RPMI7951 (cell line): Measurements from ENCODE around the gene LGALS9. TPM values are rescaled to one million over a fixed set of nuclear protein-coding genes. Genes with fewer than 3 reads are reported as not detected.
"Not testable (repeated sequence)": the region's sequence is repeated elsewhere in the genome, so short reads cannot be mapped to it uniquely, and the experiment has no call there.

ENCODE experiments used
- DNase-seq: peaks from one replicate; pipeline ENCODE4 v3.0.0-alpha.2; 2012; ENCODE audit warnings: low read depth
- total RNA-seq: library from RNA; depleted of rRNA; stranded (reverse); fragments of >200 nt; shearing (Covaris generic); gene quantifications from 2 replicates; pipeline ENCODE4 v1.2.3, GENCODE V29; 2014

The LGALS9 gene
- total RNA-seq, 1 experiment from 2014 or later: 7.1 TPM

DNA sequence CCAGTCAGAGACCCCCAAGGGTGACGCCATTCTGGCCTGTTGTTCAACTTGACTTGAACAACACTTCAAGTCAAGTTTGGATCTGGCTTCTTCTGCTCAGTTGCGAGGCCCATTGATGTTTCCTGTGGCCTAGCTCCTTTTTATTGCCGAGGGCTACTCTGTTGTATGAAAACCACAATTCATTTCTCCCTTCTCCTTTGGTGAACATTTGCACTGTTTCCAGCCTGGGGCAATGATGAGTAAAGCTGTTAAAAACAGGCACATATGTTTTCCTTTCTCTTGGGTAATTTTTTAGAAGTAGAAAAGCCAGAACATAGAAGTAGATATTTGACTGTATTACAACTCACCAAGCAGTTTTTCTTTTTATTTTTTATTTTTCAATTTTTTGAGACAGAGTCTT lies 1.7 kb upstream of the LGALS9 start:
- peak; percentile 92 for DNase-seq

DNA sequence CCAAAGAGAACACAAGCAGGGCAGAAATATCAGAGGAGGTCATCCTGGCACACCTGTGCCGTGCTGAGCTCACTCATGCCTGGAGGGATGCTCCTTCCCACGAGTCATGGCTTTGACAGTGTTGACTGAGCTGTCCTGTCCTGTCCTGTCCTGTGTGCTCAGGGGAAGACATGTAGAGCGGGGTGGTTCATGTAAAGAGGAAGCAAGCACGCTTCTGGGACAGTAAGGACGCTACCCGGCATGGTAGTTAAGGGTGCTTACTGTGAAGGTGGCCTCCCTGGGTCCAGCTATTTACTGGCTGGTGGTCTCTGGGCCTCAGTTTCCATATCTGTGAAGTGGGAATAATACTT lies 398 bp downstream of the LGALS9 start:
- no peak for DNase-seq

DNA sequence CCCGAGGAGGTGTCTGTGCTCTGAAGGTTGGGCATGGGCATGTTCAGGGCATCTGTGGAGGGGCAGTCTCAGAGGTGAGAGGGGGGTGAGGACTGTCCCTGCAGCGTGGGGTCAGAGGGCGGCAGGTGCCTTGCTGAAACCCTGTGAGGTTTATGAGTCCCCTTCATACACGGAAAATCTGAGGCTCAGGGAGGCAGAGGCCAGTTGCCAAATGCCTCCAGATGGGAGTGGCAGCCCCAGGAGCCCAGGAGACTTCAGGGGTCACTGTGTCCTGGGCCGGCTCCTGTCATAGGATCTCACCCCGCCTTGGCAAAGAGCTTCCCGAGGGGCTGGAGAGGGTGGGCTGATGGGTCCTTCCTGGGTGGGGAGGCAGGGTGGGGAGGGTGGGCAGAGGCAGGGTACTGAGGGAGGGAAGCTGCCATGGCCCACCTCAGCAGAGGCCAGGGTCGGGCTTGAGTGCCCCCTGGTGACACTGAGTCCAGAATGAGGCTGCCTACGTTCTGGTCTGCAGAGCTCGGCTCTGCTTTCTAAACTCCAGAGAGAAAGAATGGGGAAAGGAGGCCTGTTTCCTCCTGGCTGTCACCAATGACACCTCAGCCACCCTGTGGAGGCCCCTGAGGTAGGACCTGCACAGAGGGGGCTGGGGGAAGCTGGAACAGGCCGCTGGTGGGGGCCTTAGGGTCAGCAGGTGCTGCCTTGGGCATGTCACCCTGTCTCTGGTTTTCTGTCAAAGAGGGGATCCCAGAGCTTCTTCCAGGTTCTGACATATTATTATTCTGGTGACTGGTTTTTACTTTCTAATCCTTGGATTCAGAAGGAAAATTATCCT lies 1.1 kb downstream of the LGALS9 start:
- DNase-seq: no peak

DNA sequence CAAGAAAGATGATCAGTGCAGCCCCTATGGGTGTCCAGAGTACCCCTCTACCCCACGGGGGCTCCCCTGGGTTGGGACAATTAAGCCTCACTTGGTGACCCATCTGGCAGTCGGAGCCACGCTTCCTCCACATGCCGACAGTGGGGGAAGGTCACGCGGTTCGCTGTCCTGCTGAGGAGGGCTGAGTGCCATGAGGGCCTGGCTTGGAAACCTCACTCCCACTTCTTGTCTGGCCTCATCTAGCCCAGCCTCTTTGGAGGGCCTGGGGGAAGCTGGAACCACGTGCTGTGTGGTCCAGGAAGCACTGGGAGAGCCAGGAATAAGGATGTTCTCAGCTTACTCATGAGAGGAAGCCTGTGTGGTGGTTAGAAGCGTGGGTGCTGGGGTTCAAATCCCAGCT lies 1.8 kb downstream of the LGALS9 start:
- peak; percentile 83 for DNase-seq

DNA sequence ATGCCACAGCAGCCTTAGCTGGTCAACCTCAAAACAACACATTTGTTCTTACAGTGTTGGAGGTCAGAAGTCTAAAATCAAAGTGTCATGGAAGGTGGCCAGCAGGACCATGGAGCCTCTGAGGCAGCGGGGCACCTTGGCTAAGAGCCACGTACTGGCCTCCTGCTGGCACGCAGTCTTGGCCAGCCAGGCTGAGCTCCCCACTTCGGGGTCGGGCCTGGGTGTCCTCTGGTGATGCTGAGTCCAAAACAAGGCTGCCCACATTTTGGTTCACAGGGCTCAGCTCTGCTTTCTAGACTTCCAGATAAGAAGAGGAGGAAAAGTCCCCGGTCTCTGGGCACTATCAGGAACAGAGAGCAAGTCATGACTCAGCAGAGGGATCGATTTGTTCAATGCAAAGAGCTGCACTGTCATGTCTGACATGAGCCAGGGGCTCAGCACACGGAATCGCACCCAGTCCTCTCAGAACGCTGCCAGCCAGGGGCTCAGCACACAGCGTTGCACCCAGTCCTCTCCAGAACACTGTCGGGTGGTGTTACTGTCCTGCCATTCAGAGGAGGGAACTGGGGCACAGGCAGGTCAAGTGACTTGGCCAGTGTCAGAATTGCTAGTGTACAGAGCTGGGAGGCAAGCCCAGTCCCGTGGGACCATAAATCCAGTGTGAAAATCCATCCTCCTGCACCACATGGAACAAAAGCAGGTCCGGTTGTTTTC lies 2.5 kb downstream of the LGALS9 start:
- no peak for DNase-seq

DNA sequence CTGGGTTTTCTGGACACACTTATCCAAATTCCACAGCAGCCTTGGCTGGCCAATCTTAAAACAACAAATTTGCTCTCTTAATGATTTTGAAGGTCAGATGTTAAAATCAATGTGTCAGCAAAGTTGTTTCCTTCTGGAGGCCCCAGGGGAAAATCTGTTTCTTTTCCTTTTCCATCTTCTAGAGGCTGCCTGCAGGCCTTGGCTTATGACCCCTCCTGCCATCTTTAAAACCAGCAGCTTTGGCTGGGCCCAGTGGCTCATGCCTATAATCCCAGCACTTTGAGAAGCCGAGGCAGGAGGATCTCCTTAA lies 3.0 kb downstream of the LGALS9 start:
- peak; percentile 15 for DNase-seq

DNA sequence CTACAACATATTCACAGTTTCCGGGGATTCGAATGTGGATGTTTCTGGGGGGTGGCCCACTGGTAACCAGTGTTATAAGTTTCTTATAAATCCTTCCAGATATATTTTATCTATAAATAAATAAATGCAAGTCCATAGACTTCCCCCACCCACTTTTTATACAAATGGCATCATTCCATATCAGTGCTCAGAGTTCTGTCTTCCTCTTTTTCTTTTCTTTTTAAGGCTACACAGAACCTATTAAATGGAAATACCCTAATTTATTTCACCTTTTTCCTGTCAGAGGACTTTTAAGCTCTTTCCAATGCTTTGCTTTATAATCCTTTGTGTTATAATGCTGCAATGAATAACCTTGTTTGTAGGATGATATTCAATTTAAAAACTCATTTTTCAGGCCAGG lies 3.8 kb downstream of the LGALS9 start:
- DNase-seq: no peak

DNA sequence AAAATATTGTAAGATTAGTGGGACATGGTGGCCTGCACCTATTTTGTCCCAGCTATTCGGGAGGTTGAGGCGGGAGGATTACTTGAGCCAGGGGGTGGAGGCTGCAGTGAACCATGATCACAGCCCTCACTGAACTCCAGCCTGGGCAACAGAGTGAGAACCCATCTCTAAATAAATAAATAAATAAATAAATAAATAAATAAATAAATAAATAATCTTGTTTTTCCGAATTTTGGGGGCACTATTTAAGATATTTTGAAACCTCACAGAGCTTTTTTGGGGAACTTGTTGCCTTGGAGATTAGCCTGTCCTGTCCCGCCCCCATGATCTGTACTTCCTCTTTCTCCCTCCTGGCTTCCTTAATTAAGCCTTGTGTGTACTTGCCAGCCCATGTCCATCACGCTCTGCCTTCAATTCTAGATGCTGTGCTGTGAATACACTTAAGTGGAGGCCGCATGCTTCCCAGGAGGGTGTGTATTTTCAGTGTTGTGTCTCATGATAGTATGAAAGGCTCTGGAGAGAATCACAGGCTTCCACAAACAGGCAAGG lies 4.4 kb downstream of the LGALS9 start:
- DNase-seq: no peak

DNA sequence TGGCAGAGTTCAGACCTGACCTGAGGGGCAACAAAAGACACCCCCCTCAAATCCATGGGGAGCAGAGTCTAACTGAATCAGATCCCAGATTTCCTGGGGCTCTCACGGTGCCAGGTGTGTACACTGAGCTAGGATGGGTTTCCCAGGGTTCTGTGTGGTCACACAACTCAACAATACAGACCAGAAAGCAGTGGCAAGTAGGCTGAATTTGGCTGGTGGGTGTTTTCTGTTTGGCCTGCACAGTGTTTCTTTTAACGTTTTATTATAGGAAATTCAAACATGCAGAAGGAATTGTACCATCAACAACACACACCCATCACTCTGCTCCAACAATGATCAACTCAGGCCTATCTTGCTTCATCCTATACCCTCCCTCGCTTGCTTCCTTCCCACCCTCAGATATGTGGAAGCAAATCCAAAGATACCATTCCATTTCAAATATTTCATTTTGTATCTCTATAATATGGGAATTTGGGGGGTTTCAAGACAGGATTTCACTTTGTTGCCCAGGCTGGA lies 5.1 kb downstream of the LGALS9 start:
- not testable (repeated sequence) for DNase-seq

DNA sequence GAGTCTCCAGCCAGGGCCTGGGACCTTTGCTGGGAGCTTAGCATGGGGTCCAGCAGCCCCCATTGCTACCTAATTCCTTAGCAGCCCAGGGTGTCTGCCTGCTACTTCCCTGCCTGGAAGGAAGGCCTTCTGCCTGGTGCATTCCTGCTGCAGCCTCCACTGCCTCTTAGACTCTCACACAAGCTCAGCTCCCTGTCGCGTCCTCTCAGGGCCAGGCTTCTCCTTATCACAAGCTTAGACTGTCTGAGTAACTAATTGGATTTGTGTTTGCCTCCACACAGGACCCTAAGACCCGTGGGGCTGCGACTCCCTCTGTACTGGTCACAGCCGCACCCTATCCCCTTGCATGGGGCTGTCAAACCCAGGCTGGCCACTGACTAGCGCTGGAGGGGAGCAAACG lies 6.8 kb downstream of the LGALS9 start:
- not testable (repeated sequence) for DNase-seq

DNA sequence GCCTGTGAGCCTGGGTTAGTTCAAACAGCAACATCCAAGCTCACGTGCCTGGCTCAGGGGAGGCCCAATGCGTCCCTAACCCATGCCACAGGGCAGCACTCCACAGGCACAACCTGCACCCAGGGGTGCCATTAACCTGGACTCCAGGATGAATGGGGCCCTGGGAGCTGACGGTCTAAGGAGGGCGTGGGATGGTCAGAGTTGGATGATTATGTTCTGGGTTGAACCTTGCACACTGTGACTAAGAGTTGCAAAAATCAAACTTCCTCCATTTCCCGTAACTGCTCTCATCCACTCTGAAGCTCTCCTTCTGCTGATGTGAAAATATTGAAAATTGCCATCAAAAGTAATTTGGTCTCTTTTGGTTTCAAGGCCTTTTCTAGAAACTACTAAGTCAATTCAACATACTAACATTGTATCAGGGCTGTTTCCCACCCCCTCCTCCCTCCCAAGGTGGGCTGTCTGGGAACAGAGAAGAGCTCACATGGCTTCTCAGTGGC lies 7.5 kb downstream of the LGALS9 start:
- not testable (repeated sequence) for DNase-seq

DNA sequence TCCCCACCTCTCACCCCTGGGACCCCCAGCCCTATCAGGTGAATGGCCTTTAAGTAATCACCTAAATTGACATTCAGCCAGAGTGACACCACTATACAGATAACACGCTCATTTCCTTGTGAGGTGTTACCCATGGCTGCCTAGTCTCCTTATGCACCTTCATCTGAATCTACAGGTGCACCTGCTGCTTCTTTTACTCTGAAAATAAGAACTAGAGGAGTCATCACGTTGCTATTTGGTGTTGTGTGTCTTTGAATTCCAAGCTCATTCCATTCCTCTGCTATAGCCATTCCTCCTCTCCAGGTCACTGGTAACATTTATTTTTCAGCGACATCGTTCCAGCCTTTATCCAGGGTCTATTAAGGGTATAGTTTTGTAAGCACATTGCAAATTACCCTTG lies 9.8 kb downstream of the LGALS9 start:
- DNase-seq: no peak

DNA sequence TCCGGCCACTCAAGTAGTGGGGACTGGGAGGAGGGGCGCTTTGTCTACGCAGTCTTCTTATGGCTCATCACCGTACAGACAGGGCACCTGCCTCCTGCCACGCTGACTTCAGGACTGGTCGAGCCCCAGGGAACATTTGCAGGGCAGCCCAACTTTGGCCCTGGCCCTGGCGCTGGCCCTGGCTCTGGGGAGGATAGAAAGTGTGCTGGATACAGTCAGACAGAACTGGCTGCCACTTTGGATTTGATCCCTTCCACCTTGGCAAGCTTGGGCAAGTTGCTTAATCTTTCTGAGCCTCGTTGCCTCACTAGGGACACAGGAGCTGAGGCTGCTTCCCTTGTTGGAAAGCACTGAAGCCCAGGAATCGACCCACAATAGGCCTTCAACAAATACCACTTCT lies 13.6 kb downstream of the LGALS9 start:
- no peak for DNase-seq

DNA sequence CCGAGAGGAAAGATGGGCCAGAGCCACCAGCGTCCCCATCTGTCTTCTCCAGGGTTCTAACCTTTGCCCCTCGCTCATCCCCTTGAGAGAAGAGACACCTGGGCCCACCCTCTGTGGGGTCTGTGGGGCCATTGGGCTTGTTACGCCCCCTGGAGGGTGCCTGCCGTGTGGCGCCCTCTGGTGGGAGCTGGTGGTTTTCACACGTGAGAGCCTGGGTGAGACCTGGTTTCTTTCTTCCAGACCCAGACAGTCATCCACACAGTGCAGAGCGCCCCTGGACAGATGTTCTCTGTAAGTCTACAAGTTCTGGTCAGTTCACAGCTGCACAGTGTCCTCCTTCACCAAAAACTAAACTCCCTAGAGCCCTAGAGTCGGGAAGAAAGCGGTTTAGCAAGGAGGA lies 14.6 kb downstream of the LGALS9 start:
- DNase-seq: not testable (repeated sequence)

DNA sequence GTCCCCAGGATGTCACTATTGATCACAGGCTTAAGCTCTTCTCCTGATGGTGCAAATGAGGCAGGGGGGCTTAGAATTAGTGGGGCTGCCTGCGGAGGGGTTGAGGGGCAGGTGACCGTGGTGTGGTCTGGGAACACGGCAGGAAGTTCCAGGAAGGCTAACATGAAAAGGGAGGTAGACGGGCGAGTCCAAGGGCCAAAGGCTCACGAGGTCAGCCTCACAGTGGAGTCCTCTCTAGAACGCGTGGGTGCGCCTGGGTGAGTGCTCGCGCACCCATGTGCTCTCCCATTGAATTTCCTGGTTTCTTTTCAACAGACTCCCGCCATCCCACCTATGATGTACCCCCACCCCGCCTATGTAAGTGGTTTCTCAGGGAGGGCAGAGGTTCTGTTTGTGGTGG lies 15.2 kb downstream of the LGALS9 start:
- DNase-seq: no peak

DNA sequence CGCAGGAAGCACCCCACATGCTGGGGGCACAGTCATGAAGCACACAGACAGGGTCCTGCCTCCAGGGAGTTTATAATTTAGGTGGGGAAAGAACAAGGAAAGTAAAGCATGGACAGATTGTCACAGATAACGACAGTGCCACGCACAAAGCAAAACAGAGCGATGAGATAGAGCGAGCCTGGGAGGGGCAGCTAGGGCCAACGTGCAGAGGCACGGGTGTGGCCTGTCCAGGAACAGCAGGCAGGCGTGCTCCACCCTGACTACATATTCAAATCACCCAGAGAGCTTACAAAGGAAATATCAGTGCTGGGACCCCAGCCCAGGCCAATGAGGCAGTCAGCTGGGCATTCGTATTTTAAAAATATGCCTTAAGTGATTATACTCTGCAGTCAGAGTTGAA lies 16.8 kb downstream of the LGALS9 start:
- DNase-seq: no peak

DNA sequence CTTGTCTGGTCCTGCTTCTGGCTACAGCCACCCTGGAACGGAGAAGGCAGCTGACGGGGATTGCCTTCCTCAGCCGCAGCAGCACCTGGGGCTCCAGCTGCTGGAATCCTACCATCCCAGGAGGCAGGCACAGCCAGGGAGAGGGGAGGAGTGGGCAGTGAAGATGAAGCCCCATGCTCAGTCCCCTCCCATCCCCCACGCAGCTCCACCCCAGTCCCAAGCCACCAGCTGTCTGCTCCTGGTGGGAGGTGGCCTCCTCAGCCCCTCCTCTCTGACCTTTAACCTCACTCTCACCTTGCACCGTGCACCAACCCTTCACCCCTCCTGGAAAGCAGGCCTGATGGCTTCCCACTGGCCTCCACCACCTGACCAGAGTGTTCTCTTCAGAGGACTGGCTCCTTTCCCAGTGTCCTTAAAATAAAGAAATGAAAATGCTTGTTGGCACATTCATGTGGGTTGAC lies 18.2 kb downstream of the LGALS9 start:
- not testable (repeated sequence) for DNase-seq

DNA sequence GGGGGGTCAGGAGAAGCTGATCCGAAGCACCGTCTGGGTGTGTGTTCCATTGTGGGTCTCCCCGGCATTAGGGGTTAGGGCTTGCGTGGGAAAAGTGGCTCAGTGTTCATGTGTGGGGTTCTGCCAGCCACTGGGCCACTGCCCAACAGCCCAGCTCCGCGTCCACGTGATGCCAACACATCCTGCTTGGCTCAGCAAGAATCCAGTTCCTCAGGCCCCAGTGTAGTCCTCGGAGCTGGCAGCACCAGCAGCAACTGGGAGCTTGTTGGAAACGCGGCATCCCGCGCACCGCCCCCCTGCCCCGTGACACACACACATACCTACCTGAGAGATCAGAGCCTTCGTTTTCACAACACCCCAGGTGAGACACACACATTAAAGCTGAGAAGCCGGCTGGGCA lies 18.9 kb downstream of the LGALS9 start:
- DNase-seq: no peak

DNA sequence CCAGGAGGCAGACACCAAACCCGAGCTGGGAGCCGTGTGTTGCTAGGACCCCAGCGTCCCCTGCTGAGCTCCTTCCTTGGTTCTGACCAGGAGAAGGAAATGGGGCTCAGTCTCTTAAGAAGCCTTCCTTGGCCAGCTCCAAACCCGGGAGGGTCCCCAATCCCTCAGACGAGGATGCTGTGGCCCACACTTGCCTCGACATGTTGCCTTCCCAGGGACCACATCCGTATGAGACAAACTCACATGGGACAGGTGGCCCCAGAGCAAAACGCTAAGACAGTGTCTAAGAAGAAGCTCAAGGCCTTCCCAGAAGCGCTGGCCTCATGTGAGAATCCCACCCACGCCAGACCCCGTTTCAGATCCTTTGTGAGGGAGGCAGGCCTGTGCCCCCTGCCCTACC lies 19.8 kb downstream of the LGALS9 start:
- DNase-seq: no peak

DNA sequence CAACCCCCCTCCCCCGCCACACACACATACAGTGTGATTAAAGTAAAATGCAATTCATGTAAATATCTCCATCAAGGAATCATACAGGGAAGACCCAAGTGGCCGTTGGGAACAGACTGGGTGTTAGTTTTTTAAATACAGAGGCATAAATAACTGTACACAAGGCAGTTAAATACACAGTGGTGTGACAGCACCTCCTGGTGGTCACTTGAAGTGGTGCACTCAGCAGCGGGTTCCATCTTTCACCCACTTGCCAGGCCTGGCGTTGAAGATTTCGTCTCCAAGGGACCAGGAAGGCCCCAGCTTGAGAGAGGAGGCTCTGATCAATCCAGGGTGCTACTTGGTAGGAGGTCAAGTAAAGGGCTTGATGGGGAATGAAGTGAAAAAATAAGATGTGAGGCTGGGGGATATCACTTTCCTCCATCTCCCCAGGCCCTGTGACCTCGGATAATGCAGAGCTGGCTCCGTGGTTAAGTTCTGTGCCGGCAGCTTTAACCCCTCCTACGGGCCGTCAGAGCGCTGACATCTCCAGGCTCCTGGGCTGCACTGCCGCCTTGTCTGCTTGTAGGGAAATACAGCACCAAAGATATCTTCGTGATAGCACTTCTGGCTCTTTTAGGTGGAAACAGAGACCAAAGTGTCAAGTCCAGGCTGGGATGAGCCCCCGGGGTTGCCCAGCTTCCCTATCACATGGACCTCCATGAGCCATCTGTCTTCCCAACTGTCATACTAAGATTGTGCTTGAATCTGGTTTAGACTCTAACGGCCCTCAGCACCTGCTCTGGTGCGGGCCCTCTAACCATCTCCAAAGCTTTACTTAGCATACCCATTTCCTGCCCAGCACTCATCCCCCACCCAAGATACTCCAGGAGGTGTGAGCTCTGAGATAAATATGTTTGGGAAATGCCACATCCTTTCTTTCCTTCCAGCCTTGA lies 20.7 kb downstream of the LGALS9 start:
- peak; percentile 32 for DNase-seq

DNA sequence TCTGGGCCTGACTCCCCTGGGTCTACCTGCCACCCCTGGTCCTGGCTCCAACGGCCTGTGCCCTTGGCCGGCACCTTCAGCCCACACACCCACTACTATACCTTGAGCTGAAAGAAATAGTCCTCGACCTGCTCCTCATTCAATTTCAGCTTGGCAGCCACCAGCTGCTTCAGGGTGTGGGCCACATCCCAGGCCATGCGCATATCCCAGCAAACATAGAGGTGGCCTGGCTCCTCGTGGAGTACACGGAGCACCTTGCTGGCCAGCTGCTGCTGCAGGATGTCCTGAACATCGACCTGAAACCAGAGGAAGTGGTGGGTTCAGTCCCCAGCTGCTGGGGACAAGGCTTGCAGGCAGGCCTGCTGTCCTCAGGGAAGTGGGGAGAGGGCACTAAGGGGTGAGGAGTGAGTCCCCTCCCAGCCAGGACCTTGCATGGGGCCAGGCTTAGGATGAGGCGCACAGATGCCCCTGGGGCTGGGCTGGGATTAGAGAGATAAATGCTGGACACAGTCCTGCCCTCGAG lies 22.5 kb downstream of the LGALS9 start:
- DNase-seq: not testable (repeated sequence)
